ENCODE measurements around the gene TMEM19.

GRCh38 chr12:71693126-71693525, 7.2 kb downstream of the TMEM19 start:
- TF ChIP-seq GLIS3 (CRISPR knock-in tag; IDR thresholded peaks at IDR 0.05) (no peak), CSDC2 (CRISPR knock-in tag; IDR thresholded peaks at IDR 0.05) (no peak), PATZ1 (CRISPR knock-in tag; IDR thresholded peaks at IDR 0.05; ENCODE audit: borderline replicate concordance) (no peak), CREB5 (CRISPR knock-in tag; IDR thresholded peaks at IDR 0.05; ENCODE audit: low read depth) (no peak), PPARA (CRISPR knock-in tag; IDR thresholded peaks at IDR 0.05; ENCODE audit: borderline replicate concordance) (no peak), TOX (CRISPR knock-in tag; IDR thresholded peaks at IDR 0.05; ENCODE audit: borderline replicate concordance) (no peak), ARNTL (CRISPR knock-in tag; IDR thresholded peaks at IDR 0.05; ENCODE audit: borderline replicate concordance, low read depth) (no peak), ZNF565 (CRISPR knock-in tag; conservative IDR thresholded peaks at IDR 0.05; ENCODE audit: low read depth) (no peak)
